Parathyroid adenoma (tissue), 2 donors: Measurements from ENCODE around the gene COPB2.

ENCODE experiments used
- H2AFZ ChIP-seq: fragments of 300-600 bp; sonication (generic); one replicate; pipeline ENCODE4 v1.7.0; 2017; ENCODE audit warnings: antibody characterized with exemption, mild to moderate bottlenecking
- H3K27ac ChIP-seq: fragments of 300-600 bp; sonication (generic); one replicate; pipeline ENCODE4 v1.7.0; 2017
- H3K27me3 ChIP-seq: fragments of 300-600 bp; sonication (generic); one replicate; pipeline ENCODE4 v1.7.0; 2017; ENCODE audit warnings: low read length; ENCODE audit not compliant: control insufficient read depth, insufficient read depth
- H3K36me3 ChIP-seq: fragments of 300-600 bp; sonication (generic); one replicate; pipeline ENCODE4 v1.7.0; 2017; ENCODE audit warnings: low read length; ENCODE audit not compliant: control insufficient read depth, insufficient read depth
- H3K4me1 ChIP-seq: fragments of 300-600 bp; sonication (generic); one replicate; pipeline ENCODE4 v1.7.0; 2017; ENCODE audit warnings: control low read depth
- H3K4me2 ChIP-seq: fragments of 300-600 bp; sonication (generic); one replicate; pipeline ENCODE4 v1.7.0; 2017; ENCODE audit warnings: low read length
- H3K4me3 ChIP-seq: fragments of 300-600 bp; sonication (generic); one replicate; pipeline ENCODE4 v1.7.0; 2017; ENCODE audit warnings: low read depth, low read length
- H3K79me2 ChIP-seq: fragments of 300-600 bp; sonication (generic); one replicate; pipeline ENCODE4 v1.7.0; 2017; ENCODE audit warnings: control low read depth
- H3K9ac ChIP-seq: fragments of 300-600 bp; sonication (generic); one replicate; pipeline ENCODE4 v1.7.0; 2017; ENCODE audit warnings: mild to moderate bottlenecking
- H3K9me3 ChIP-seq: fragments of 300-600 bp; sonication (generic); one replicate; pipeline ENCODE4 v1.7.0; 2017; ENCODE audit warnings: low read length; ENCODE audit not compliant: control insufficient read depth
- CTCF ChIP-seq: fragments of 300-600 bp; sonication (generic); IDR thresholded peaks from one replicate; pipeline ENCODE4 v1.7.0; 2017; ENCODE audit warnings: antibody characterized with exemption, mild to moderate bottlenecking
- donor health status: primary hyperparathyroidism.

COPB2 gene

DNA sequence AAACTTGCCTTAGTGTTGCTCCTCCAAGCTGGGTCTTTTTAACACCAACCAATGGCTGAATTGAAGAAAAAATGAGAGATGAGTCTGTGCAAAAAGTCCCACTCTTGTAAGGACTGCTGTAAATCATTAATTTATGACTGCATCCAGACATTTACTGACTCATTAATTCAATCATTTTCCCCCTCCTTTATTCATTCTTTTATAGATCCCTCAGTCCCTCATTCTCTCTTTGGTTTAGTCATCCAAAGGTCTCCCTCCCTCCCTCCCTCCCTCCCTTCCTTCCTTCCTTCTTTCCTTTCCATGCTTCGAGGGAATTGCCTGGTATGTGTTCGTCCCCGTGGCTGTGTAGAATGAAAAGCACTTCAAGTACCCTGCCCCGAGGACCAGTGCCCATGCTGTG lies 80.9 kb downstream of the COPB2 start:
- H3K27ac ChIP-seq, result no peak overlapping the region
- TF ChIP-seq CTCF, result no peak
- H3K79me2 ChIP-seq, result no peaks in the 10 kb centered on the region

DNA sequence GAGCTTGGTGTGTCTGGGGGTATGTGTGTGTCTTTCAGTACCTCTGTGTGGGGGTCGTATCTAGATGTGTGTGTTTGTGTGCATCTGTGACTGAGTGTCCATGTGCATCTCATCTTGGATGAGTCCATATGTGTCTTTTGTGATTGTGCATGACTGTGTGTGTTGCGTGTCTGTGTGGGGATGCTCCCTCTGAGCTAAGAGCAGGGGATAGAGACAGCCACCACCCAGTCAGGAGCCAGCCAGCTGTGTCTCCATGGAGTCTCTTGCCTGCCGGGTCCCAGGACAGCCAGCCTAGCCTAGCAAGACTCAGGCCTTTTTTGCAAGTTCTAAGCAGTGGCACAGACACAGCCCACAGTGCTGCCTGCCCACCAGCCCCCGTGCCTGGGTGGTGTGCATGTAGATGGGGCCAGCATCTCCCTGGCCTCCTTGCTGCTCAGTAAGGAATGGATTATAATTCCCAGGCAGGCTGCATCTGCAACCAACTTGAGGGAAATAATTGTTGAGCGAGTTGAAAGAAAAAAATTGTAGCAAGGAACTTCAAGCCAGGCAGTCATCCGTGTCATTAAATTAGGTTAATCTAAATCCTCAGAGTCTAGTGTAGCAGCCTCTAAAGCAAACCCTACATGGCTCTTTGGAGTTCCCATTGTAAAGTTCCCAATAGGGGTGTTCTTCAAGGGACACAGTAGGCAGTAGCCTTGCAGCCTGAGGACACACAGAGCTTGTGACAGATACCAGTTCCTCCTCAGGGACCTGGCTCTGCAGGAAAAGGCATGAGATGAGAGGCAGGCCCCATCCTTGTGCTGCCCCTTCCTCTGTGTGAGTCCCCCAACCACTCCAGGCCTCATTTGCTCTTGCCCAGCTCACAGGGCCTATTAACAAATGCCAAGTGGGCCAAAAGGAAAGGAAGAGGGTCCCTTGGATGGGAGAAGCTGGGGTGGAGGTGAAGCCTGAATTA lies 81.6 kb downstream of the COPB2 start:
- Histone ChIP-seq H3K4me2 (no peak overlapping the region), H2AFZ (no peak overlapping the region), H3K4me1 (no peaks in the 10 kb centered on the region), H3K9me3 (no peaks in the 10 kb centered on the region), H3K79me2 (no peaks in the 10 kb centered on the region), H3K9ac (no peak overlapping the region), H3K4me3 (no peak overlapping the region), H3K36me3 (no peaks in the 10 kb centered on the region), H3K27ac (no peak overlapping the region), H3K27me3 (no peaks in the 10 kb centered on the region)
- TF ChIP-seq CTCF, result no peak

More for the DNA sequence above, 80.9 kb downstream of the COPB2 start:
- H3K36me3 ChIP-seq, result no peaks in the 10 kb centered on the region
- H3K4me2 ChIP-seq, result no peak overlapping the region
- H3K4me3 ChIP-seq, result no peak overlapping the region
- H3K9me3 ChIP-seq, result no peaks in the 10 kb centered on the region
- H3K4me1 ChIP-seq, result no peaks in the 10 kb centered on the region
- H2AFZ ChIP-seq, result no peak overlapping the region
- H3K9ac ChIP-seq, result no peak overlapping the region
- no peaks in the 10 kb centered on the region for H3K27me3 ChIP-seq
